WTC11 (cell line): ENCODE measurements around the gene ZNF488. TPM values are rescaled to one million over a fixed set of nuclear protein-coding genes. Genes with fewer than 3 reads are reported as not detected.

Experiments
- ATAC-seq: fragments of 200-7000 bp; cut with Tn5 transposase; 2 replicates; pipeline ENCODE4 v1.10.0; 2021; ENCODE audit warnings: mild to moderate bottlenecking, moderate library complexity
- CTCF ChIA-PET: fragments of 300-600 bp; sonication (Branson Sonifier 250); formaldehyde crosslinking; loops from one replicate; lab custom pipeline; 2021; ENCODE audit warnings: antibody characterized with exemption; lab: Charles Lee
- POLR2A ChIA-PET: fragments of 350-600 bp; sonication (Branson Sonifier 250); formaldehyde crosslinking; loops from one replicate; lab custom pipeline; 2021; ENCODE audit warnings: antibody characterized with exemption; lab: Charles Lee
- DNase-seq: peaks from one replicate; pipeline ENCODE4 v3.0.0; 2021; ENCODE audit warnings: low spot score
- H3K27ac Mint-ChIP-seq: 2 replicates; pipeline ENCODE4 v1.8.0; 2021; ENCODE audit warnings: mixed read lengths
- H3K27me3 Mint-ChIP-seq: 2 replicates; pipeline ENCODE4 v1.8.0; 2021; ENCODE audit warnings: low read depth, mild to moderate bottlenecking, moderate library complexity, mixed read lengths
- H3K36me3 Mint-ChIP-seq: 2 replicates; pipeline ENCODE4 v1.8.0; 2021; ENCODE audit warnings: mixed read lengths
- H3K4me1 Mint-ChIP-seq: 2 replicates; pipeline ENCODE4 v1.8.0; 2022; ENCODE audit warnings: mixed read lengths
- H3K4me3 Mint-ChIP-seq: 2 replicates; pipeline ENCODE4 v1.8.0; 2021; ENCODE audit warnings: mild to moderate bottlenecking, moderate library complexity, mixed read lengths
- H3K9me3 Mint-ChIP-seq: 2 replicates; pipeline ENCODE4 v1.8.0; 2021; ENCODE audit warnings: mixed read lengths
- GTF2I ChIP-seq: fragments of 250-450 bp; sonication (Bioruptor Pico); conservative IDR thresholded peaks from 2 replicates; pipeline ENCODE4 v1.4.0; 2021; ENCODE audit warnings: mild to moderate bottlenecking
- JUN ChIP-seq: sonication (generic); formaldehyde crosslinking; IDR thresholded peaks from 2 replicates; pipeline ENCODE4 v1.8.0; 2023; ENCODE audit warnings: mild to moderate bottlenecking, missing genetic modification reagents
- KAT7 ChIP-seq: sonication (generic); formaldehyde crosslinking; IDR thresholded peaks from 2 replicates; pipeline ENCODE4 v1.8.1; 2023; ENCODE audit warnings: missing genetic modification reagents, mild to moderate bottlenecking, borderline replicate concordance
- TCF7 ChIP-seq: sonication (generic); formaldehyde crosslinking; IDR thresholded peaks from 2 replicates; pipeline ENCODE4 v1.8.0; 2022; ENCODE audit warnings: mild to moderate bottlenecking, low read depth, missing genetic modification reagents, moderate library complexity
- TEAD4 ChIP-seq: sonication (generic); formaldehyde crosslinking; IDR thresholded peaks from 2 replicates; pipeline ENCODE4 v1.8.0; 2022; ENCODE audit warnings: mild to moderate bottlenecking, missing genetic modification reagents
- ZNF138 ChIP-seq: sonication (generic); formaldehyde crosslinking; conservative IDR thresholded peaks from 2 replicates; pipeline ENCODE4 v1.8.1; 2022; ENCODE audit warnings: mild to moderate bottlenecking, moderate library complexity, missing genetic modification reagents
- total RNA-seq: library from RNA; stranded (reverse); gene quantifications from 3 replicates; pipeline ENCODE4 v1.2.3, GENCODE V29; 2021
- TF ChIP-seq, protein P1 (sequence below): sonication (generic); formaldehyde crosslinking; IDR thresholded peaks from 2 replicates; pipeline ENCODE4 v1.8.0; 2022; ENCODE audit warnings: mild to moderate bottlenecking, missing genetic modification reagents
- TF ChIP-seq, protein P2 (sequence below): sonication (generic); formaldehyde crosslinking; IDR thresholded peaks from 2 replicates; pipeline ENCODE4 v1.8.0; 2022; ENCODE audit warnings: missing genetic modification reagents
- TF ChIP-seq, protein P3 (sequence below): fragments of 200-600 bp; IDR thresholded peaks from 2 replicates; pipeline ENCODE4 v1.8.0; 2022; ENCODE audit warnings: antibody characterized with exemption
- TF ChIP-seq, protein P4 (sequence below): sonication (generic); formaldehyde crosslinking; IDR thresholded peaks from 2 replicates; pipeline ENCODE4 v1.8.1; 2022; ENCODE audit warnings: low read depth, mild to moderate bottlenecking, moderate library complexity, missing genetic modification reagents, borderline replicate concordance
- TF ChIP-seq, protein P5 (sequence below): sonication (generic); formaldehyde crosslinking; IDR thresholded peaks from 2 replicates; pipeline ENCODE4 v1.8.0; 2023; ENCODE audit warnings: mild to moderate bottlenecking, missing genetic modification reagents
- TF ChIP-seq, protein P6 (sequence below): sonication (generic); formaldehyde crosslinking; IDR thresholded peaks from 2 replicates; pipeline ENCODE4 v1.8.1; 2023; ENCODE audit warnings: mild to moderate bottlenecking, missing genetic modification reagents, moderate library complexity

Gene ZNF488
- total RNA-seq, 1 experiment from 2014 or later, result 8.7 TPM

DNA sequence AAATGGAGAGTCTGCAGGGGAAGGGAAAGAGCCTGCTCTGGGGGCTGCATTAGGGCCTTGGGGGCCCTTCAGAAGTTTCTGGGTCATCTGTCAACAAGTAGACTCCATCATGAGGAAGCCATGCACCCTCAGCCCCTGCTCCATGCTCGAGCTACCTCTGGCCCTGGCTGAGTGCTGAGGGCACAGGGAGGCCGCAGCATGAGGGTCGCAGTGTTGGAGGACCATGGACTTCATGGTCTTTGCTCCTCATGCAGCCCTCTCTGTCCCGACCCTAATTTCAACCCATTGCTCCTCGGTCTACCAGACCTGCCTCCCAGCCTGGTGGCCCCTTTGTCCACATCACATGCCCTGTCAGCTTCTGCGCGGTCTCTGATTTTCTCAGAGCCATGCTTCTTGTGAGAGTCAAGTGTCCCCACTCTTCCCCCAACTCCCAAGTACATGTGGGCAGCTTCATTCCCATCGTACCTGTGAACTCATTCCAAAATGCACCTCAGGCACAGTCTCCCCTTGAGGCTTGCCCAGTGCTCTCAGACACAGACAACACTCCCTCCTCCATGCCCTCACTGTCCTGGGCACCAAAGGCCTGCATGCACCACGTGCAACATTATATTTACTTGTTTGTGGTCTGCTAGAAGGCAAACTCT is 14.7 kb downstream of the ZNF488 start:
- DNase-seq, result no peak
- no peak for ATAC-seq
- ChIA-PET POLR2A (no interaction called here), CTCF (interaction anchor here (1.2 kb wide), 1 partner anchor 345 kb away, joined by 3 read pairs; no protein-coding TSS in a partner anchor)
- TF ChIP-seq GTF2I (CRISPR knock-in tag) (no peak), KAT7 (no peak), JUN (CRISPR knock-in tag) (no peak), TCF7 (CRISPR knock-in tag) (no peak), TEAD4 (no peak), ZNF138 (CRISPR knock-in tag) (no peak)
- TF ChIP-seq, protein P1, sequence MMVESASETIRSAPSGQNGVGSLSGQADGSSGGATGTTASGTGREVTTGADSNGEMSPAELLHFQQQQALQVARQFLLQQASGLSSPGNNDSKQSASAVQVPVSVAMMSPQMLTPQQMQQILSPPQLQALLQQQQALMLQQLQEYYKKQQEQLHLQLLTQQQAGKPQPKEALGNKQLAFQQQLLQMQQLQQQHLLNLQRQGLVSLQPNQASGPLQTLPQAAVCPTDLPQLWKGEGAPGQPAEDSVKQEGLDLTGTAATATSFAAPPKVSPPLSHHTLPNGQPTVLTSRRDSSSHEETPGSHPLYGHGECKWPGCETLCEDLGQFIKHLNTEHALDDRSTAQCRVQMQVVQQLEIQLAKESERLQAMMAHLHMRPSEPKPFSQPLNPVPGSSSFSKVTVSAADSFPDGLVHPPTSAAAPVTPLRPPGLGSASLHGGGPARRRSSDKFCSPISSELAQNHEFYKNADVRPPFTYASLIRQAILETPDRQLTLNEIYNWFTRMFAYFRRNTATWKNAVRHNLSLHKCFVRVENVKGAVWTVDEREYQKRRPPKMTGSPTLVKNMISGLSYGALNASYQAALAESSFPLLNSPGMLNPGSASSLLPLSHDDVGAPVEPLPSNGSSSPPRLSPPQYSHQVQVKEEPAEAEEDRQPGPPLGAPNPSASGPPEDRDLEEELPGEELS (CRISPR knock-in tag), result no peak
- TF ChIP-seq, protein P2, sequence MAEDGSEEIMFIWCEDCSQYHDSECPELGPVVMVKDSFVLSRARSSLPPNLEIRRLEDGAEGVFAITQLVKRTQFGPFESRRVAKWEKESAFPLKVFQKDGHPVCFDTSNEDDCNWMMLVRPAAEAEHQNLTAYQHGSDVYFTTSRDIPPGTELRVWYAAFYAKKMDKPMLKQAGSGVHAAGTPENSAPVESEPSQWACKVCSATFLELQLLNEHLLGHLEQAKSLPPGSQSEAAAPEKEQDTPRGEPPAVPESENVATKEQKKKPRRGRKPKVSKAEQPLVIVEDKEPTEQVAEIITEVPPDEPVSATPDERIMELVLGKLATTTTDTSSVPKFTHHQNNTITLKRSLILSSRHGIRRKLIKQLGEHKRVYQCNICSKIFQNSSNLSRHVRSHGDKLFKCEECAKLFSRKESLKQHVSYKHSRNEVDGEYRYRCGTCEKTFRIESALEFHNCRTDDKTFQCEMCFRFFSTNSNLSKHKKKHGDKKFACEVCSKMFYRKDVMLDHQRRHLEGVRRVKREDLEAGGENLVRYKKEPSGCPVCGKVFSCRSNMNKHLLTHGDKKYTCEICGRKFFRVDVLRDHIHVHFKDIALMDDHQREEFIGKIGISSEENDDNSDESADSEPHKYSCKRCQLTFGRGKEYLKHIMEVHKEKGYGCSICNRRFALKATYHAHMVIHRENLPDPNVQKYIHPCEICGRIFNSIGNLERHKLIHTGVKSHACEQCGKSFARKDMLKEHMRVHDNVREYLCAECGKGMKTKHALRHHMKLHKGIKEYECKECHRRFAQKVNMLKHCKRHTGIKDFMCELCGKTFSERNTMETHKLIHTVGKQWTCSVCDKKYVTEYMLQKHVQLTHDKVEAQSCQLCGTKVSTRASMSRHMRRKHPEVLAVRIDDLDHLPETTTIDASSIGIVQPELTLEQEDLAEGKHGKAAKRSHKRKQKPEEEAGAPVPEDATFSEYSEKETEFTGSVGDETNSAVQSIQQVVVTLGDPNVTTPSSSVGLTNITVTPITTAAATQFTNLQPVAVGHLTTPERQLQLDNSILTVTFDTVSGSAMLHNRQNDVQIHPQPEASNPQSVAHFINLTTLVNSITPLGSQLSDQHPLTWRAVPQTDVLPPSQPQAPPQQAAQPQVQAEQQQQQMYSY (CRISPR knock-in tag), result no peak
- TF ChIP-seq, protein P3, sequence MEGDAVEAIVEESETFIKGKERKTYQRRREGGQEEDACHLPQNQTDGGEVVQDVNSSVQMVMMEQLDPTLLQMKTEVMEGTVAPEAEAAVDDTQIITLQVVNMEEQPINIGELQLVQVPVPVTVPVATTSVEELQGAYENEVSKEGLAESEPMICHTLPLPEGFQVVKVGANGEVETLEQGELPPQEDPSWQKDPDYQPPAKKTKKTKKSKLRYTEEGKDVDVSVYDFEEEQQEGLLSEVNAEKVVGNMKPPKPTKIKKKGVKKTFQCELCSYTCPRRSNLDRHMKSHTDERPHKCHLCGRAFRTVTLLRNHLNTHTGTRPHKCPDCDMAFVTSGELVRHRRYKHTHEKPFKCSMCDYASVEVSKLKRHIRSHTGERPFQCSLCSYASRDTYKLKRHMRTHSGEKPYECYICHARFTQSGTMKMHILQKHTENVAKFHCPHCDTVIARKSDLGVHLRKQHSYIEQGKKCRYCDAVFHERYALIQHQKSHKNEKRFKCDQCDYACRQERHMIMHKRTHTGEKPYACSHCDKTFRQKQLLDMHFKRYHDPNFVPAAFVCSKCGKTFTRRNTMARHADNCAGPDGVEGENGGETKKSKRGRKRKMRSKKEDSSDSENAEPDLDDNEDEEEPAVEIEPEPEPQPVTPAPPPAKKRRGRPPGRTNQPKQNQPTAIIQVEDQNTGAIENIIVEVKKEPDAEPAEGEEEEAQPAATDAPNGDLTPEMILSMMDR, result no peak
- TF ChIP-seq, protein P4, sequence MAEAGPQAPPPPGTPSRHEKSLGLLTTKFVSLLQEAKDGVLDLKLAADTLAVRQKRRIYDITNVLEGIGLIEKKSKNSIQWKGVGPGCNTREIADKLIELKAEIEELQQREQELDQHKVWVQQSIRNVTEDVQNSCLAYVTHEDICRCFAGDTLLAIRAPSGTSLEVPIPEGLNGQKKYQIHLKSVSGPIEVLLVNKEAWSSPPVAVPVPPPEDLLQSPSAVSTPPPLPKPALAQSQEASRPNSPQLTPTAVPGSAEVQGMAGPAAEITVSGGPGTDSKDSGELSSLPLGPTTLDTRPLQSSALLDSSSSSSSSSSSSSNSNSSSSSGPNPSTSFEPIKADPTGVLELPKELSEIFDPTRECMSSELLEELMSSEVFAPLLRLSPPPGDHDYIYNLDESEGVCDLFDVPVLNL (CRISPR knock-in tag), result no peak
- TF ChIP-seq, protein P5, sequence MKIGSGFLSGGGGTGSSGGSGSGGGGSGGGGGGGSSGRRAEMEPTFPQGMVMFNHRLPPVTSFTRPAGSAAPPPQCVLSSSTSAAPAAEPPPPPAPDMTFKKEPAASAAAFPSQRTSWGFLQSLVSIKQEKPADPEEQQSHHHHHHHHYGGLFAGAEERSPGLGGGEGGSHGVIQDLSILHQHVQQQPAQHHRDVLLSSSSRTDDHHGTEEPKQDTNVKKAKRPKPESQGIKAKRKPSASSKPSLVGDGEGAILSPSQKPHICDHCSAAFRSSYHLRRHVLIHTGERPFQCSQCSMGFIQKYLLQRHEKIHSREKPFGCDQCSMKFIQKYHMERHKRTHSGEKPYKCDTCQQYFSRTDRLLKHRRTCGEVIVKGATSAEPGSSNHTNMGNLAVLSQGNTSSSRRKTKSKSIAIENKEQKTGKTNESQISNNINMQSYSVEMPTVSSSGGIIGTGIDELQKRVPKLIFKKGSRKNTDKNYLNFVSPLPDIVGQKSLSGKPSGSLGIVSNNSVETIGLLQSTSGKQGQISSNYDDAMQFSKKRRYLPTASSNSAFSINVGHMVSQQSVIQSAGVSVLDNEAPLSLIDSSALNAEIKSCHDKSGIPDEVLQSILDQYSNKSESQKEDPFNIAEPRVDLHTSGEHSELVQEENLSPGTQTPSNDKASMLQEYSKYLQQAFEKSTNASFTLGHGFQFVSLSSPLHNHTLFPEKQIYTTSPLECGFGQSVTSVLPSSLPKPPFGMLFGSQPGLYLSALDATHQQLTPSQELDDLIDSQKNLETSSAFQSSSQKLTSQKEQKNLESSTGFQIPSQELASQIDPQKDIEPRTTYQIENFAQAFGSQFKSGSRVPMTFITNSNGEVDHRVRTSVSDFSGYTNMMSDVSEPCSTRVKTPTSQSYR, result no peak
- TF ChIP-seq, protein P6, sequence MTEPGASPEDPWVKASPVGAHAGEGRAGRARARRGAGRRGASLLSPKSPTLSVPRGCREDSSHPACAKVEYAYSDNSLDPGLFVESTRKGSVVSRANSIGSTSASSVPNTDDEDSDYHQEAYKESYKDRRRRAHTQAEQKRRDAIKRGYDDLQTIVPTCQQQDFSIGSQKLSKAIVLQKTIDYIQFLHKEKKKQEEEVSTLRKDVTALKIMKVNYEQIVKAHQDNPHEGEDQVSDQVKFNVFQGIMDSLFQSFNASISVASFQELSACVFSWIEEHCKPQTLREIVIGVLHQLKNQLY (CRISPR knock-in tag), result no peak
- Mint-ChIP-seq H3K4me3 (no peak overlapping the region), H3K4me1 (peaks cover 29% of the 10 kb centered on the region), H3K9me3 (no peaks in the 10 kb centered on the region), H3K27ac (no peak overlapping the region), H3K36me3 (no peaks in the 10 kb centered on the region; the same call in 1 of the 2 replicates), H3K27me3 (no peaks in the 10 kb centered on the region)
